NT2/D1 (cell line): ENCODE measurements around the gene RHOBTB3.

Experiments used
- DNase-seq: peaks from one replicate; pipeline ENCODE4 v3.0.0-alpha.2; 2011; ENCODE audit warnings: low read depth, low spot score
- H3K27me3 ChIP-seq: 2 replicates; pipeline ENCODE4 v1.6.0; 2011; ENCODE audit warnings: mild to moderate bottlenecking; ENCODE audit not compliant: insufficient read length, insufficient read depth
- H3K36me3 ChIP-seq: 2 replicates; pipeline ENCODE4 v1.6.1; 2011; ENCODE audit warnings: mild to moderate bottlenecking, low read length, mixed read lengths; ENCODE audit not compliant: insufficient read depth, insufficient read length
- H3K4me1 ChIP-seq: 2 replicates; pipeline ENCODE4 v1.5.1; 2011; ENCODE audit not compliant: insufficient read depth, insufficient read length
- H3K4me3 ChIP-seq: 2 replicates; pipeline ENCODE4 v1.5.1; 2011; ENCODE audit warnings: low read depth; ENCODE audit not compliant: insufficient read length
- H3K9ac ChIP-seq: 2 replicates; pipeline ENCODE4 v1.6.0; 2011; ENCODE audit warnings: low read depth; ENCODE audit not compliant: insufficient read length
- H3K9me3 ChIP-seq: 2 replicates; pipeline ENCODE4 v1.5.1; 2011; ENCODE audit warnings: mild to moderate bottlenecking, low read length; ENCODE audit not compliant: insufficient read depth
- SUZ12 ChIP-seq: IDR thresholded peaks from 2 replicates; pipeline ENCODE4 v1.6.1; 2011; ENCODE audit not compliant: insufficient read length, insufficient read depth; ENCODE audit errors: extremely low read depth
- YY1 ChIP-seq: IDR thresholded peaks from 2 replicates; pipeline ENCODE4 v1.6.1; 2011; ENCODE audit not compliant: insufficient read length, insufficient read depth
- ZNF274 ChIP-seq: IDR thresholded peaks from 2 replicates; pipeline ENCODE4 v1.6.1; 2011; ENCODE audit warnings: mild to moderate bottlenecking, low read depth, low read length

Gene RHOBTB3

GRCh38 chr5:95741458-95741857 is 10.3 kb downstream of the RHOBTB3 start:
- no peaks in the 10 kb centered on the region for H3K9me3 ChIP-seq
- no peak for DNase-seq
- H3K4me3 ChIP-seq, result no peak overlapping the region
- no peak for TF ChIP-seq SUZ12
- no peak for TF ChIP-seq YY1
- TF ChIP-seq ZNF274, result no peak
- H3K36me3 ChIP-seq, result peaks cover 11% of the 10 kb centered on the region
- H3K9ac ChIP-seq, result no peak overlapping the region
- H3K27me3 ChIP-seq, result no peaks in the 10 kb centered on the region
- H3K4me1 ChIP-seq, result no peaks in the 10 kb centered on the region

DNA sequence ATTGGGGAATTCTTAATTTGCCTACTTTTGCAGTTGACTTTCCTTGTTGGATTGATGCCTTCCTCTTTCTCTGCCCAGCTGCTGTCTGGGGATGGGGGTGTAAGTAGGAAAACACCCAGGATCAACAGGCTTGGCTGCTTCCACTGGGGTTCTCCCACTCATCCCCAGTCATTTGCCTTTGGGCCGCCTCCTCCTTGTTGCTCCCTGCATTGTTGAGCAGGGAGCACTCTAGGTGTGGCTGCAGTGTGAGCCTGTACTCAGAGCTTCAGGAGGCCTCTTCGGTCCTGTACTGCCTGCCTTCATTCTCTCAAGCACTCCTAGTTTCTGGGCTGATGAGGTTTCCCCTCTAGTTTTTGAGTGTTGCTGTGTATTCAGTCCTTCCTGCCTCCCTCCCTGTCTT is 12.1 kb downstream of the RHOBTB3 start:
- Histone ChIP-seq H3K9ac (no peak overlapping the region), H3K9me3 (no peaks in the 10 kb centered on the region)

GRCh38 chr5:95743877-95744276 is 12.7 kb downstream of the RHOBTB3 start:
- no peak for DNase-seq
- Histone ChIP-seq H3K9ac (no peak overlapping the region), H3K9me3 (no peaks in the 10 kb centered on the region), H3K4me1 (no peaks in the 10 kb centered on the region), H3K27me3 (no peaks in the 10 kb centered on the region), H3K36me3 (peaks cover 6% of the 10 kb centered on the region), H3K4me3 (no peak overlapping the region)
- TF ChIP-seq YY1 (no peak), SUZ12 (no peak), ZNF274 (no peak)

More for the DNA sequence above, 12.1 kb downstream of the RHOBTB3 start:
- Histone ChIP-seq H3K4me3 (no peak overlapping the region), H3K4me1 (no peaks in the 10 kb centered on the region), H3K27me3 (no peaks in the 10 kb centered on the region), H3K36me3 (peaks cover 8% of the 10 kb centered on the region)
- no peak for DNase-seq
- no peak for TF ChIP-seq ZNF274

- H3K9ac ChIP-seq, result no peak overlapping the region
- H3K4me3 ChIP-seq, result no peak overlapping the region
- H3K36me3 ChIP-seq, result peaks cover 6% of the 10 kb centered on the region
- DNase-seq, result no peak
- H3K9me3 ChIP-seq, result no peaks in the 10 kb centered on the region
- H3K4me1 ChIP-seq, result no peaks in the 10 kb centered on the region
- no peak for TF ChIP-seq ZNF274
- no peak for TF ChIP-seq YY1
- TF ChIP-seq SUZ12, result no peak
- no peaks in the 10 kb centered on the region for H3K27me3 ChIP-seq
Observed at GRCh38 chr5:95746194-95746593, 15.1 kb downstream of the RHOBTB3 start.

DNA sequence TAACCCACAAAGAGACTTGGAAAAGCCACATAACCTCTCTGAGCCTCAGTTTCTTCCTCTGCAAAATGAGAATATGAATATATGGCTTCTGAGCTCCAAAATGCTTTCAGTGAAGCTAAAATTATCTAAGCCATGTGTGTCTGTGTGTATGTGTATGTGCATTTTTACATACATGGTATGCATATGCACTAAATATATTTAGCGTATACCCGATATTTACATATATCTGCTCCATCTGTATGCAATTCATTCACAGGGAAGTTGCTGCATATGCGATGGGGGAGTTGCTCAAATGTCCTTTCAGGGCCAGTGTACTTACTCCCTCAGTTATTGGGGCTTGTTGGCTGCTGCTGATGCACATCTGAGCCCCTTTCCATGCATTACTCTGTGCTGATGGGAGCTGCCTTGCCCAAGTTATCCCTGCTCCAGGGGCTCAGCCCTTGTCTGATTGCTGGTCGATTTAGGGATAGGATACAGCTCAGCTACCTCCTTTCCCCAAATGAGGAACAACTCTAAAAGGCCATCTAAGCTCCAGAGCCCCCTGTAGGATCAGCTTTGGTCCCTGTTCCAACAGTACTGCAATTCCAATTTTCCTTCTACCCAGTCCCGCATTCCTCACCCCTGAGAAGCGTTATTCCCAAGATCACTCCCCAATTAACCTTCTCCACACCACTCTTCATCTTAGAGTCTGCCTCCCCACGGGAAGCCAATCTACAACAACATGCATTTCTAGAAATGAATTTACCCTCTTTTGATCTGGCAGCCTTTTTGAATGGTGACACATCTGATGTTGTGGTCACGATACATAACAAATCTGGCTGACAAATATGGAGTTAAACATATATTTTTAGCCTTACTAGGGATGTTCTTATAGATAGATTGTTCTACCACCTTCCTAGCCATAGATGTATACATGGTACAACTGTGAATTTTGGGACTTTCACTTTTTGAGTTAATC is 15.9 kb downstream of the RHOBTB3 start:
- Histone ChIP-seq H3K9ac (no peak overlapping the region), H3K9me3 (no peaks in the 10 kb centered on the region), H3K27me3 (no peaks in the 10 kb centered on the region), H3K36me3 (peaks cover 6% of the 10 kb centered on the region), H3K4me1 (no peaks in the 10 kb centered on the region), H3K4me3 (no peak overlapping the region)
- no peak for DNase-seq
- no peak for TF ChIP-seq SUZ12
- no peak for TF ChIP-seq ZNF274
- TF ChIP-seq YY1, result no peak

GRCh38 chr5:95748133-95748532 is 17.0 kb downstream of the RHOBTB3 start:
- H3K9me3 ChIP-seq, result no peaks in the 10 kb centered on the region
- no peak overlapping the region for H3K4me3 ChIP-seq
- no peak for DNase-seq
- TF ChIP-seq SUZ12 (no peak), ZNF274 (no peak), YY1 (no peak)
- peaks cover 11% of the 10 kb centered on the region for H3K36me3 ChIP-seq
- no peaks in the 10 kb centered on the region for H3K4me1 ChIP-seq
- H3K9ac ChIP-seq, result no peak overlapping the region
- H3K27me3 ChIP-seq, result no peaks in the 10 kb centered on the region

DNA sequence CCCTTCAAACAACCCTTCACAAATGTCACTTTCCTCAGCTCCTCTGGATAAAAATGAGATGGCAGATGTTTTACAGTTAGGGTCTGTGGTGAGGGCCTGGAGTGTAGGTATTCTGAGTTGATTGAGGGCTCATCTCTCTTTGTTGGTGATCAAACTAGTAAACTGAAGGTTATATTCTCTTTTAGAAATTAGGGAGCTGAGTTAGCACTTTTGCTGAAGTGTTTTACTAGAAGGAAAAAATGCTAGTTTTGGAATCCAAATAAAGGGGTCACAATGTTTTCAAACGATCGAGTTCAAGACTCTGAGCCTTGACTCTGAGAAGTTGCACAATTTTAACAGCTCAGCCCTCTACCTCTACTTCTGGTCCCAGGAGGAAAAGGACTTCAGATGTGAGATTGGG is 23.4 kb downstream of the RHOBTB3 start:
- peaks cover 18% of the 10 kb centered on the region for H3K36me3 ChIP-seq

DNA sequence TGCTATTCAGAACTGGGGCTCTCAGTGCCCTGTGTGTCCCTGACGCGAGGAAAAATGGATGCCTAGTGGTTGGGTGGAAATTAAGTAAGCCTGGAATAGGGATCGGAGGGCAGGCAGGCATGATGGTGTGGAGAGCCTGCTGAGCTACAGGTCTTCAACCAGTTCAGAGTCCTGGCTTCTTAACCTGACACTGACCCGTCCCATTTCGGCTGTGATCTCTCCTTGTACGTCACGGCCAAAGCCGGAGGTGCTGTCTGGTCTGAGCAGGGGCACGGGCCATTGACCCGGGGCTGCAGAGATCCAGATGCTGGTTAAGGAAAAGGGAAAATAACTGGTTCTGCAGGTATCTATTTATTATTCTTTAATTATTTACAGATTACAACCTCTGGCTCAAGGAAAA is 27.9 kb downstream of the RHOBTB3 start:
- H3K9ac ChIP-seq, result no peak overlapping the region
- no peaks in the 10 kb centered on the region for H3K27me3 ChIP-seq
- peaks cover 2% of the 10 kb centered on the region for H3K4me1 ChIP-seq
- no peak overlapping the region for H3K4me3 ChIP-seq
- peaks cover 10% of the 10 kb centered on the region for H3K36me3 ChIP-seq
- H3K9me3 ChIP-seq, result no peaks in the 10 kb centered on the region
- no peak for DNase-seq
- TF ChIP-seq ZNF274, result no peak
- no peak for TF ChIP-seq YY1
- TF ChIP-seq SUZ12, result no peak

More for the DNA sequence above, 23.4 kb downstream of the RHOBTB3 start:
- no peak for DNase-seq
- H3K9me3 ChIP-seq, result no peaks in the 10 kb centered on the region
- no peaks in the 10 kb centered on the region for H3K27me3 ChIP-seq
- peaks cover 2% of the 10 kb centered on the region for H3K4me1 ChIP-seq
- no peak overlapping the region for H3K4me3 ChIP-seq
- no peak overlapping the region for H3K9ac ChIP-seq
- TF ChIP-seq SUZ12 (no peak), YY1 (no peak), ZNF274 (no peak)
